Left renal cortex interstitium (tissue), 4 donors: ENCODE measurements around the gene CYB561D2. TPM values are rescaled to one million over a fixed set of nuclear protein-coding genes. Genes with fewer than 3 reads are reported as not detected.

Source experiments
- DNase-seq, 4 donors: peaks; one replicate each; pipeline ENCODE4 v3.0.0-alpha.2; 2013; ENCODE audit warnings: low read depth in 4 of 4, low spot score in 2 of 4, missing footprints in 1 of 4
- polyA plus RNA-seq, 4 donors: library from polyadenylated mRNA; unstranded; fragments of 120-200 nt; gene quantifications; one replicate each; pipeline ENCODE4 v1.2.1, GENCODE V29; 2013; ENCODE audit not compliant: insufficient read length in 4 of 4

Gene CYB561D2
- polyA plus RNA-seq, 4 donors: 13.7 to 17.7 (median 15.0) TPM

DNA sequence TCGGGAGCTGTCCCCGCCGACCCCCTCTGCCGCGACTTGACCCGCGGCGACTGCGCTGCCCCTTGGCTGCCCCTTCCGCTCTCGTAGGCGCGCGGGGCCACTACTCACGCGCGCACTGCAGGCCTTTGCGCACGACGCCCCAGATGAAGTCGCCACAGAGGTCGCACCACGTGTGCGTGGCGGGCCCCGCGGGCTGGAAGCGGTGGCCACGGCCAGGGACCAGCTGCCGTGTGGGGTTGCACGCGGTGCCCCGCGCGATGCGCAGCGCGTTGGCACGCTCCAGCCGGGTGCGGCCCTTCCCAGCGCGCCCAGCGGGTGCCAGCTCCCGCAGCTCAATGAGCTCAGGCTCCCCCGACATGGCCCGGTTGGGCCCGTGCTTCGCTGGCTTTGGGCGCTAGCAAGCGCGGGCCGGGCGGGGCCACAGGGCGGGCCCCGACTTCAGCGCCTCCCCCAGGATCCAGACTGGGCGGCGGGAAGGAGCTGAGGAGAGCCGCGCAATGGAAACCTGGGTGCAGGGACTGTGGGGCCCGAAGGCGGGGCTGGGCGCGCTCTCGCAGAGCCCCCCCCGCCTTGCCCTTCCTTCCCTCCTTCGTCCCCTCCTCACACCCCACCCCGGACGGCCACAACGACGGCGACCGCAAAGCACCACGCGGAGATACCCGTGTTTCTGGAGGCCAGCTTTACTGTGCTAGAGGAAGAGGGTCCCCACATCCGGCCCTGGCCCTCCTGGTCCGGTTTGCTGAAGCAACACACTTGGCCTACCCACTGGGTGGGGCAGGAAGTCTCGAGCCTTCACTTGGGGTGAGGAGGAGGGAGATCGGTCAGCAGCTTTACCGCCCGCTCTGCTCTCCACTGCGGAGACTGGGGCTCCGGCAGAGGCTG, 10.0 kb upstream of the CYB561D2 start, which contains the start of gene RASSF1:
TSS of gene RASSF1 (minus strand) at position 389 of the 882 bp plus-strand sequence. CDS start at position 358, 31 bp downstream.
- no peak for DNase-seq

- DNase-seq: no peak
Measured at GRCh38 chr3:50341537-50341936, 9.1 kb upstream of the CYB561D2 start.

- DNase-seq: no peak
Measured at GRCh38 chr3:50341996-50342650, 8.5 kb upstream of the CYB561D2 start.

GRCh38 chr3:50342813-50343633, 7.6 kb upstream of the CYB561D2 start:
- DNase-seq: no peak

DNA sequence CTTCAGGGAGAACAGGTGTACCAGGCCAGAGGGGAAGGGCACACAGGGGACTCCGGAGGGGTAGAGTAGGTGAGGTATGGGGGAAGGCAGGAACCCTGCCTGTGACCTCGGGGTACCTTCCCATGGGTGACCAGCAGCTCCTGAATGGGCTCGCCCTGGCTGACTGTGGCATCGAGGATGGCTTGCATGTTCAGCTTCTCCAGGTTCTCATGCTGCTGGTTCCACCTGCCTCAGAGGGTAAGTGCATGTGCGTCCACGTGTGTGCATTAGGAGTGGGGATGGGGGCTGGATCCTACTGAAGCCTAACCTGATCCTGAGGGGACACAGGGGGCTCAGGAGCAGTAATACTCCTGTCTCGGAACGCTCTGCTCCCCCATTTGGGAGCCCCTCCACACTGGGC, 5.7 kb upstream of the CYB561D2 start:
- no peak for DNase-seq

- DNase-seq: no peak
Measured at GRCh38 chr3:50345586-50346234, 5.0 kb upstream of the CYB561D2 start, which contains the start of gene ZMYND10. Gene ZMYND10 (minus strand): TSS chr3:50345732. CDS start chr3:50345579, 153 bp downstream.

DNA sequence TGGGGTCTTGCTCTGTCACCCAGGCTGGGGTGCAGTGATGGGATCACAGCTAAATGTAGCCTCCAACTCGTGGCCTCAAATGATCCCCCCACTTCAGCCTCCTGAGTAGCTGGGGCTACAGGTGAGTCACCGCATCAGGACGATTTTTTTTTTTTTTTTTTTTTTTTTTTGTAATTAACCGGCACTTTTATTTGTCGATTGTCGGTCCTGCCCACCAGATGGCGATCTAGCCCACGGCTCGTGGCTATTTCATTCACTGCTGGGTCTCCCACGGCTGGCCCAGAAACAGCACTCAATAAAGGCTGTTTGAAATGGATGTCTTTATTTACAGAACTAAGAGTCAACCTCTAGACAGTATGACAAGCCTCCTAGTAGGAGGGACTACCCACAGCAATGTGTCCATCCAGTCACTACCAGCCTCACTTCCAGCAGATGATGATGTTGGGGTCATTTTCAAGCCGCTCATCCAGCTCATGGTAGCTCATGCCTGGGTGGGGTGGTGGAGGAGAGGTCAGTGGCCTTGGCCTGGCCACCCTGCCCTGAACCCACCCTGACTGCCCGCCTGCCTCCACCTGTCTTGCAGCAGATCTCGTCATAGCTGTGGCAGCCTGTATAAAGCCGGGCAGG, 3.4 kb upstream of the CYB561D2 start:
- no peak for DNase-seq

- DNase-seq: no peak
Measured at GRCh38 chr3:50350213-50350526, 492 bp upstream of the CYB561D2 start.

GRCh38 chr3:50351323-50351697, 648 bp downstream of the CYB561D2 start:
- DNase-seq: no peak

DNA sequence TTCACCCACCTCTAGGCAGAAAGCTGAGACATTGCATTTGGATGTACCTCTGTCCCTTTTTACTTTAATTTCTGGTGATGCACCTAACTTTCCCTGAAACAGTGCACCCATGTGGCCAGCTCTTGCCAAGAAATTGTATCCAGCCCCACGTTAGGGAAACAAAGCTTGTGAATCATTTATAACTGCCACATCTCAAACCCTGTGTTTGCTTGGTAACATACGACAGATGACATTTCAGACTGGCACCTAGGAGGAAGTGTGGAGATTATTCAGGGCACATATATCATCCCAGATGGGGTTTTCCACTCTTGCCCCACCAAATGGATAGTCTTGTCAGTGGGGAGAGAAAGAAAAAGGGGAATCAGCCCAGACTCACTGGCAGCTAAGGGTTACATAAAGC, 2.1 kb downstream of the CYB561D2 start:
- no peak for DNase-seq

DNA sequence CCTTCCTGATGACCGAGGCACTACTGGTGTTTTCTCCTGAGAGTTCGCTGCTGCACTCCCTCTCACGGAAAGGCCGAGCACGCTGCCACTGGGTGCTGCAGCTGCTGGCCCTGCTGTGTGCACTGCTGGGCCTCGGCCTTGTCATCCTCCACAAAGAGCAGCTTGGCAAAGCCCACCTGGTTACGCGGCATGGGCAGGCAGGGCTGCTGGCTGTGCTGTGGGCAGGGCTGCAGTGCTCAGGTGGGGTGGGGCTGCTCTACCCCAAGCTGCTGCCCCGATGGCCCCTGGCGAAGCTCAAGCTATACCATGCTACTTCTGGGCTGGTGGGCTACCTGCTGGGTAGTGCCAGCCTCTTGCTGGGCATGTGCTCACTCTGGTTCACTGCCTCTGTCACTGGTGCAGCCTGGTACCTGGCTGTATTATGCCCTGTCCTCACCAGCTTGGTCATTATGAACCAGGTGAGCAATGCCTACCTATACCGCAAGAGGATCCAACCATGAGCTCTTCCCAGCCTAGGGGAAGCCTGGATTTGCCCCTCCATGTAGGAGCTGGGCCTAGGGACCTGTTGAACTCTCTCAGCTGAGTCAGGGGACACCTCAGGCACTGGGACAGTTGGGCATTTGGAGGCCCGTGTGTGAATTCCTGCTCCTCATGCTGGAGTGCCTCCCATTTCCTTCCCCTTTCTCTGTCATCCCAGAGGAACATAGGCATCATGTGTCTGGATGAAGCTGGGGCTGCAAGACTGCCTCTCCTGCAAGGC, 2.8 kb downstream of the CYB561D2 start:
- no peak for DNase-seq

DNA sequence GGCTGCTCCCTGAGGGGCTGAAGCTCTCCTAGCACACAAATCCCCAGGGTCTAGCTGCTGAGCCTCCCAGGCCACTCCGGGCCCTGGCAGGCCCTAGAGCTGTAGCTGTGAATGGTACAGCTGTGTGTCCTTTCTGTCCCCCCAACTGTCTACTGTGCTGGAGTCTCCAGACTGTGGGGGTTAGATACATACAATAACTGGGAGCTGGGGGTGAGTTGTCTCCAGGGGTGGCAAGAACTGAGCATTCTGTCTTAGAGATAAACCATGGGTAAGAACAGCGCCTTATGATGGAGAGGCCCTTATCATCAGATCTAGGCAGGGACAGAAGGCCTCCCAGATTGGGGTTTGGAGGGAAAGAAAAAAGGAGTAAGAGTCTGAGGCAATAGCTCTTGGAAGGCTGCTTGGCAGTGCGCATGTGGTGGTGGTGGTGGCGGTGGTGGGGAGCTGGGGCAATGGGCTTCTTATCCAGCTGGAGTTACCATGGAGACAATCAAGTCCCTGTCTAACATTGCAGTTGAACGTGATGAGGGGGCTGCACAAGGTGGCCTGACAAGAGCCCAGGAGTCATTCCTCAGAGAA, 3.6 kb downstream of the CYB561D2 start:
- DNase-seq: no peak

- no peak for DNase-seq
Measured at GRCh38 chr3:50354850-50355249, 4.2 kb downstream of the CYB561D2 start.

GRCh38 chr3:50355829-50356552, 5.3 kb downstream of the CYB561D2 start:
- DNase-seq: no peak

- no peak for DNase-seq
Measured at GRCh38 chr3:50356553-50356952, 5.9 kb downstream of the CYB561D2 start.

GRCh38 chr3:50357481-50357880, 6.8 kb downstream of the CYB561D2 start:
- DNase-seq: no peak

DNA sequence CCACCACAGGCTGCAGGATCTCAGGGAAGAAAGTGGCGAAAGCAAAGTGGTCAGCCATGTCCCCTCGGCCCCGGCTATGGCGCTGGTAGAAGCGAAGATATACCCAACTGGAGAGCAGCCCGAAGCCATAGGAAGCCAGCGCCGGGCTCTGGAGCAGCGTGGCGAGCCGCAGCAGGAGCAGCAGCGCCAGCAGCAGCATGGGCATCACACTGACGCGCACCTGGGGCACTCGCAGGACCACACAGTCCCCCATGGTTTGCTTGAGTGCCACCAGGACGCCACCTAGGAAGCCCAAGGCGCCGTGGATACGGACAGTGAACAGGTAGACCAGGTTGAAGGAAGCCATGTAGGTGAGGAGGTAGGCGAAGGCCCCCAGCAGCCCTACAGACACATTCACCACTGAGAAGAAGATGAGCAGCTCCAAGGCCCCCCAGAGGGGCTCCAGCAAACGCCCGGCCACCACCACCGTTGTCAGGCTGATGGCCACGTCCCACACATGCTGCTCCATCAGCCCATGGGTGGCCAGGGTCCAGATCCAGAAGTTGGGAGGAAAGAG, 7.8 kb downstream of the CYB561D2 start:
- no peak for DNase-seq
